Keratinocyte (primary cell): ENCODE data around the gene ROBO3. TPM values are rescaled to one million over a fixed set of nuclear protein-coding genes. Genes with fewer than 3 reads are reported as not detected.

Source experiments
- DNase-seq: peaks from one replicate; pipeline ENCODE4 v3.0.0-alpha.2; 2011; ENCODE audit warnings: low read depth, missing footprints, low spot score
- FAIRE-seq: peaks from 2 replicates; lab custom pipeline; 2011; peaks lifted over from hg19 to GRCh38; lab: Jason Lieb, UNC
- H2AFZ ChIP-seq: 2 replicates; pipeline ENCODE4 v1.6.0; 2012; ENCODE audit warnings: low read length, control low read depth, inconsistent platforms; ENCODE audit not compliant: control insufficient read depth
- H3K27ac ChIP-seq: 2 replicates; pipeline ENCODE4 v1.5.1; 2011; ENCODE audit warnings: low read length; ENCODE audit not compliant: control insufficient read depth, insufficient read depth
- H3K27me3 ChIP-seq: 3 replicates; pipeline ENCODE4 v1.6.0; 2011; ENCODE audit warnings: low read length; ENCODE audit not compliant: control insufficient read depth, insufficient read depth; ENCODE audit errors: extremely low read depth
- H3K36me3 ChIP-seq, 2 experiments: 2 replicates in 1 of 2; 3 replicates in 1 of 2; pipeline ENCODE4 v1.5.1; 2011; ENCODE audit warnings: low read length in 2 of 2, mild to moderate bottlenecking in 1 of 2; ENCODE audit not compliant: control insufficient read depth in 2 of 2, insufficient read depth in 2 of 2; ENCODE audit errors: extremely low read depth in 1 of 2
- H3K4me1 ChIP-seq: 3 replicates; pipeline ENCODE4 v1.5.1; 2011; ENCODE audit warnings: low read length; ENCODE audit not compliant: control insufficient read depth, insufficient read depth; ENCODE audit errors: extremely low read depth
- H3K4me2 ChIP-seq: 3 replicates; pipeline ENCODE4 v1.6.0; 2011; ENCODE audit warnings: low read depth, low read length; ENCODE audit not compliant: control insufficient read depth, insufficient read depth; ENCODE audit errors: extremely low read depth
- H3K4me3 ChIP-seq, 3 experiments: fragments of 200-600 bp in 1 of 3; sonication (generic) in 1 of 3; 2 replicates in 2 of 3; 3 replicates in 1 of 3; pipeline ENCODE4 v1.5.1; 2011 to 2016; ENCODE audit warnings: low read length in 3 of 3, mild to moderate bottlenecking in 3 of 3, control low read depth in 2 of 3, inconsistent platforms in 1 of 3, low read depth in 1 of 3, mixed read lengths in 1 of 3, mixed run types in 1 of 3, moderate library complexity in 1 of 3; ENCODE audit not compliant: control insufficient read depth in 2 of 3, insufficient read depth in 2 of 3; ENCODE audit errors: extremely low read depth in 1 of 3
- H3K79me2 ChIP-seq: 2 replicates; pipeline ENCODE4 v1.6.0; 2012; ENCODE audit warnings: low read length; ENCODE audit not compliant: control insufficient read depth, insufficient read depth
- H3K9ac ChIP-seq: 3 replicates; pipeline ENCODE4 v1.6.0; 2011; ENCODE audit warnings: low read length; ENCODE audit not compliant: control insufficient read depth, insufficient read depth; ENCODE audit errors: extremely low read depth
- H3K9me1 ChIP-seq: 3 replicates; pipeline ENCODE4 v1.6.0; 2011; ENCODE audit warnings: low read length; ENCODE audit not compliant: control insufficient read depth, insufficient read depth; ENCODE audit errors: extremely low read depth
- H3K9me3 ChIP-seq: 2 replicates; pipeline ENCODE4 v1.5.1; 2012; ENCODE audit warnings: low read depth, low read length; ENCODE audit not compliant: control insufficient read depth
- H4K20me1 ChIP-seq: 3 replicates; pipeline ENCODE4 v1.6.0; 2011; ENCODE audit warnings: low read length; ENCODE audit not compliant: control insufficient read depth, insufficient read depth; ENCODE audit errors: extremely low read depth
- EZH2 ChIP-seq: IDR thresholded peaks from one replicate; pipeline ENCODE4 v1.6.1; 2012; ENCODE audit warnings: inconsistent platforms, mild to moderate bottlenecking, low read length, moderate library complexity
- dilution Hi-C: fragments of 300-500 bp; cut with MboI; formaldehyde crosslinking; loops from one replicate; pipeline ENCODE4 v1.7.0; 2020; ENCODE audit warnings: low sequenced_read_pairs; ENCODE audit not compliant: extremely low pct_ligation_motif_present
- polyA plus RNA-seq, 5 experiments: library from polyadenylated mRNA; depleted of rRNA in 3 of 5; stranded (reverse) in 3 of 5; stranded (forward) in 1 of 5; unstranded in 1 of 5; fragments of >200 nt; gene quantifications; 1 replicate in 1 of 5; 2 replicates in 3 of 5; 3 replicates in 1 of 5; pipeline versions ENCODE4 v1.2.1 to v1.2.3, GENCODE V29; 2011 to 2012; ENCODE audit warnings: missing spikeins in 2 of 5, low read depth in 1 of 5, low replicate concordance in 1 of 5
- TF ChIP-seq, protein P1 (sequence below), 3 experiments: IDR thresholded peaks in 1 of 3; conservative IDR thresholded peaks in 1 of 3; optimal IDR thresholded peaks in 1 of 3; 2 replicates in 2 of 3; 3 replicates in 1 of 3; pipeline versions ENCODE3 to v1.5.1; 2011; ENCODE audit warnings: low read length in 3 of 3, mild to moderate bottlenecking in 3 of 3, moderate library complexity in 2 of 3, control low read depth in 1 of 3, inconsistent platforms in 1 of 3; ENCODE audit not compliant: insufficient read depth in 2 of 3; ENCODE audit errors: extremely low read depth in 1 of 3

Gene ROBO3
- polyA plus RNA-seq, 1 donor (not counting 4 experiments of a cell fraction or from before 2014, with no cell fraction given), result 13.6 TPM

DNA sequence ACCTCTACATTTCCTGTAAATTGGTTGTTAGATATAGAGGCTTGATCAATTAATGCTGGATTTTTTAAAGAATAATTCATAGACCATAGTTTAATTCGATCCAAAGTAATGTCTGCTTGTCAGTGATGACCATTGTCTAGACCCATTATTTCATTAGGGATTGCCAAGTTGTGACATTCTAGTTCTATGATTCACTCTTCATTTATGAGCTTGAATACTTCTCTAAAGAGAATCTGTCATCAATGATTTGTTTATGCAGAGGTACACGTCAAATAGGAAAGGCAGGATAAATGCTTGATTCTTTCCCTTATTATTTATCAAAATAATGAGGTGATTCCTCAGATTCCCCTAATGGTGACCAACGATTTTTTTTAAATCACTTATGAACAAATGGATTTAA, 24.0 kb upstream of the ROBO3 start:
- no peaks in the 10 kb centered on the region for H3K4me1 ChIP-seq
- no peak overlapping the region for H3K9ac ChIP-seq
- peaks cover 5% of the 10 kb centered on the region for H4K20me1 ChIP-seq
- H3K9me1 ChIP-seq, result no peaks in the 10 kb centered on the region
- no peak for FAIRE-seq
- no peaks in the 10 kb centered on the region for H3K79me2 ChIP-seq
- H3K27ac ChIP-seq, result no peak overlapping the region
- H3K4me3 ChIP-seq, result no peak overlapping the region
- no peak for TF ChIP-seq EZH2
- TF ChIP-seq, protein P1, sequence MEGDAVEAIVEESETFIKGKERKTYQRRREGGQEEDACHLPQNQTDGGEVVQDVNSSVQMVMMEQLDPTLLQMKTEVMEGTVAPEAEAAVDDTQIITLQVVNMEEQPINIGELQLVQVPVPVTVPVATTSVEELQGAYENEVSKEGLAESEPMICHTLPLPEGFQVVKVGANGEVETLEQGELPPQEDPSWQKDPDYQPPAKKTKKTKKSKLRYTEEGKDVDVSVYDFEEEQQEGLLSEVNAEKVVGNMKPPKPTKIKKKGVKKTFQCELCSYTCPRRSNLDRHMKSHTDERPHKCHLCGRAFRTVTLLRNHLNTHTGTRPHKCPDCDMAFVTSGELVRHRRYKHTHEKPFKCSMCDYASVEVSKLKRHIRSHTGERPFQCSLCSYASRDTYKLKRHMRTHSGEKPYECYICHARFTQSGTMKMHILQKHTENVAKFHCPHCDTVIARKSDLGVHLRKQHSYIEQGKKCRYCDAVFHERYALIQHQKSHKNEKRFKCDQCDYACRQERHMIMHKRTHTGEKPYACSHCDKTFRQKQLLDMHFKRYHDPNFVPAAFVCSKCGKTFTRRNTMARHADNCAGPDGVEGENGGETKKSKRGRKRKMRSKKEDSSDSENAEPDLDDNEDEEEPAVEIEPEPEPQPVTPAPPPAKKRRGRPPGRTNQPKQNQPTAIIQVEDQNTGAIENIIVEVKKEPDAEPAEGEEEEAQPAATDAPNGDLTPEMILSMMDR (optimal IDR thresholded peaks at IDR 0.05 in 1 of 3, IDR thresholded peaks at IDR 0.05 in 1 of 3, conservative IDR thresholded peaks at IDR 0.05 in 1 of 3; ENCODE audit: extremely low read depth in 1 of 3, insufficient read depth in 2 of 3, low read length in 3 of 3), result no peak
- no peaks in the 10 kb centered on the region for H3K9me3 ChIP-seq
- dilution Hi-C loops, result no loop called here
- no peak overlapping the region for H3K4me2 ChIP-seq
- H3K27me3 ChIP-seq, result peaks cover 81% of the 10 kb centered on the region
- DNase-seq, result no peak
- no peaks in the 10 kb centered on the region for H3K36me3 ChIP-seq
- H2AFZ ChIP-seq, result no peak overlapping the region

DNA sequence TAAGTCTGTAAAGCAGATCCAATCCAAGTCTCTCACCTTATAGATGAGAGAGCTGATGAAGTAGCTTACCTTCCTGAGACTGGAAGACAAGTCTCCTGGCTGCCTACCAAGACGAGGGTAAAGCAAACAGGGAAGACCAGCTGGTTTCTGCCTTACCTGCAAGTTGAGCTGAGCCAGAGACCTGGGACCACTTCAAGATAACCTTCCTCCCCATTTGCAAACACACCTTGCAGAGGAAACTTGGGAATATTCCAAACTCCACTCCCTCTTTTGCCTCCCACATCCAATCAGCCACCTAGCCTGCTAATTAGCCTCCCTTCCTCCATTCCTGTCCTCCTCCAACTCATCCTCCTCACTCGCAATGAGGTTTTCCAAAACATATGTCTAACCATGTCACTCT, 23.4 kb upstream of the ROBO3 start:
- Histone ChIP-seq H3K4me1 (no peaks in the 10 kb centered on the region), H3K79me2 (no peaks in the 10 kb centered on the region), H3K9me1 (no peaks in the 10 kb centered on the region), H3K27ac (no peak overlapping the region), H4K20me1 (peaks cover 5% of the 10 kb centered on the region), H3K4me2 (no peak overlapping the region), H3K9ac (no peak overlapping the region), H3K9me3 (no peaks in the 10 kb centered on the region), H2AFZ (no peak overlapping the region), H3K4me3 (no peak overlapping the region), H3K36me3 (no peaks in the 10 kb centered on the region), H3K27me3 (peaks cover 87% of the 10 kb centered on the region)
- DNase-seq (no peak), FAIRE-seq (no peak)
- dilution Hi-C loops, result no loop called here
- TF ChIP-seq, protein P1 (optimal IDR thresholded peaks at IDR 0.05 in 1 of 3, IDR thresholded peaks at IDR 0.05 in 1 of 3, conservative IDR thresholded peaks at IDR 0.05 in 1 of 3; ENCODE audit: extremely low read depth in 1 of 3, insufficient read depth in 2 of 3, low read length in 3 of 3), result no peak
- no peak for TF ChIP-seq EZH2
